Activated T-helper 17 cell treated with anti-CD3 and anti-CD28 coated beads, Interleukin-2, amount 50 U/mL, for 72 hours (primary cell): ENCODE measurements around the gene UBE2H. TPM values are rescaled to one million over a fixed set of nuclear protein-coding genes. Genes with fewer than 3 reads are reported as not detected.
A peak's percentile ranks its signal among the peaks of the same experiment; 100 is the strongest.
"Not testable (repeated sequence)": the region's sequence is repeated elsewhere in the genome, so short reads cannot be mapped to it uniquely, and the experiment has no call there.

ENCODE experiments used
- ATAC-seq: fragments of 150-1000 bp; cut with Tn5 transposase; replicated peaks from 2 replicates; pipeline ENCODE4 v1.10.0; 2021; ENCODE audit warnings: mild to moderate bottlenecking, moderate library complexity
- H3K27ac Mint-ChIP-seq: one replicate; pipeline ENCODE4 v1.8.0; 2022; ENCODE audit warnings: mixed read lengths
- H3K27me3 Mint-ChIP-seq: one replicate; pipeline ENCODE4 v1.8.0; 2022; ENCODE audit warnings: mixed read lengths
- H3K36me3 Mint-ChIP-seq: one replicate; pipeline ENCODE4 v1.8.0; 2022; ENCODE audit warnings: low read depth, mild to moderate bottlenecking, mixed read lengths
- H3K4me1 Mint-ChIP-seq: one replicate; pipeline ENCODE4 v1.8.0; 2022; ENCODE audit warnings: mixed read lengths
- H3K4me3 Mint-ChIP-seq: one replicate; pipeline ENCODE4 v1.8.0; 2022; ENCODE audit warnings: mild to moderate bottlenecking, mixed read lengths
- H3K9me3 Mint-ChIP-seq: one replicate; pipeline ENCODE4 v1.8.0; 2022; ENCODE audit warnings: mixed read lengths
- total RNA-seq, 2 donors: library from RNA; stranded (reverse); gene quantifications; one replicate each; pipeline ENCODE4 v1.2.3, GENCODE V29; 2022

UBE2H gene
- total RNA-seq, 2 donors from 2014 or later: 27.8 to 54.0 TPM

DNA sequence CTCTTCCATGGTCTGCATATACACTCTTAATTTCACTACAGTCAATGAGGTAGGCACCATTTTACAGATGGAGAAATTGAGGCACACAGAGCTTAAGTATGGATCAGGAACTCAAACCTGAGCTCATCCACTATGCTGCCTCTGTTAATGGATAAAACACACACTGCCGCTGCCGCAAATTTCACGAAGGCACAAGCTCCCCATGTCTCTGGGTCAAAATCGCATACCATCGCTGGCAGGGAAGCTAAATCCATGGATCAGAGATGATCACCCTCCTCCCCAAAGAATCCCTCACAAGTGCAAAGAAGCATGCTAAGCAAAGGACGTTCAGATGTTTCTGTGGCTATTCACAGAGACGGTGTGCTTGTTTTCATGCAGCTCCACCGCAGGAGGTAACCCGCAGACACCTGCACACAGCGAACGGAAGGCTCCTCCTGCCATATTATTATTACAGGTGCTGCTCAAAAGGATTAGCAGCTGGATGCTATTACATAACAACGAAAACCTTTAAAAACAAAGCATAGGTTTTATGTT, 109.3 kb downstream of the UBE2H start:
- Mint-ChIP-seq H3K4me3 (peak overlapping the region; percentile 35), H3K27ac (peak overlapping the region; percentile 46), H3K9me3 (no peaks in the 10 kb centered on the region), H3K36me3 (peaks cover 6% of the 10 kb centered on the region), H3K27me3 (no peaks in the 10 kb centered on the region), H3K4me1 (peaks cover 27% of the 10 kb centered on the region)
- no peak for ATAC-seq

DNA sequence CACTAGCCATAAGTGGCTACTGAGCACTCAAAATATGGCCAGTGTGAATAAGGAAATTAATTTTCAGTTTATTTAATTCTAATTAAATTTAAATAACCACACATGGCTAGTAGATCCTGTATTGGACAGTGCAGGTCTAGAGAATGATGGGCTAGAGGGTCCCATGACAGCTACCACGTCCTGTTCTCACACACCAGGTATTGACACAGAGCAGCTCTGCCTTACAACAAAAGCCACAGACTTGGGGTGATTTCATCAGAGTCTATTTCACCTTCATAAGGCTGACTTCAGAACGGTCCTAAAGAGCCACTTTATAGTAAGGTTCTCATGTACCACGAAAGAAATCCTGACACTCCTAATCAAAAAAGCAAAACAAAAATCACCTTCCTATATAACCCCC, 111.3 kb downstream of the UBE2H start:
- H3K9me3 Mint-ChIP-seq: no peaks in the 10 kb centered on the region
- H3K4me3 Mint-ChIP-seq: no peak overlapping the region
- peak overlapping the region; percentile 11 for H3K27ac Mint-ChIP-seq
- peaks cover 31% of the 10 kb centered on the region for H3K4me1 Mint-ChIP-seq
- peak; percentile 45 for ATAC-seq
- H3K27me3 Mint-ChIP-seq: no peaks in the 10 kb centered on the region
- peaks cover 15% of the 10 kb centered on the region for H3K36me3 Mint-ChIP-seq

DNA sequence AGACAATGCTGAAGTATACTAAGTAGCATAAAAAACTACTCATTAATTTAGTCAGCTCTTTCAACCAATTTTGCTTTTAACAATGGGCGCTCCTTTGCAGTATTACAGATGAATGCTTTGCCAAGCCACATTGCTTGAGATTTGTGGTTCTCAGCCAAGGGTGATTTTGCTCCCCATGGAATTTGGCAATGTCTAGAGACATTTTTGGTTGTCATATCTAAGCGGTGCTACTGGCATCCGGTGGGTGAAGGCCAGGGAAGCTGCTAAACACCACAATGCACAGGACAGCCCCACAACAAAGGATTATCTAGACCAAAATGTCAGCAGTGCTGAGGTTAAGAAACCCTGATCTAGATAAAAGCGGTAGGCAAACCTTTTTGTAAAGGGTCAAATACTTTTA, 112.0 kb downstream of the UBE2H start:
- Mint-ChIP-seq H3K27ac (peak overlapping the region; percentile 11), H3K36me3 (peaks cover 15% of the 10 kb centered on the region), H3K27me3 (no peaks in the 10 kb centered on the region), H3K4me3 (no peak overlapping the region), H3K4me1 (peaks cover 27% of the 10 kb centered on the region), H3K9me3 (no peaks in the 10 kb centered on the region)
- peak; percentile 31 for ATAC-seq

DNA sequence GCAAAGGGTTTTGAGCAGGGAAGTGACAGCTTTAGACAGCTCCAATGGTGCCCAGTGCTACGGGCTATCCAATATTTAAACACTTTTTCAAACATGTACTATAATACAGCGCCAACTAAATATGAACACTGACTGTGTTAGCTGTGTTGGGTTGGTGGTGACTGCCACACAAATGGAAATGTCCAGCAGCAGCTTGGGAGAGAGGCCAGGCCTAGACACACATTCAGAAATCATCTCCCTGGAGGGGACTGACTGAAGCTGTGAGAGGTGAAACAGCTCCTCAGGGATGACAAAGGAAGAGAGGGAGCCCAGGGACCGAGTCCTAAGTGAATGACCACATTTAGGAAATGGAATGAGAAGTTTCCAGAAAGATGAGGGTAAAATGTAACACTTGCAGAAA, 115.8 kb downstream of the UBE2H start:
- Mint-ChIP-seq H3K9me3 (no peaks in the 10 kb centered on the region), H3K4me1 (peaks cover 13% of the 10 kb centered on the region), H3K4me3 (no peak overlapping the region), H3K27me3 (no peaks in the 10 kb centered on the region), H3K27ac (peak overlapping the region; percentile 61), H3K36me3 (peaks cover 48% of the 10 kb centered on the region)
- no peak for ATAC-seq

DNA sequence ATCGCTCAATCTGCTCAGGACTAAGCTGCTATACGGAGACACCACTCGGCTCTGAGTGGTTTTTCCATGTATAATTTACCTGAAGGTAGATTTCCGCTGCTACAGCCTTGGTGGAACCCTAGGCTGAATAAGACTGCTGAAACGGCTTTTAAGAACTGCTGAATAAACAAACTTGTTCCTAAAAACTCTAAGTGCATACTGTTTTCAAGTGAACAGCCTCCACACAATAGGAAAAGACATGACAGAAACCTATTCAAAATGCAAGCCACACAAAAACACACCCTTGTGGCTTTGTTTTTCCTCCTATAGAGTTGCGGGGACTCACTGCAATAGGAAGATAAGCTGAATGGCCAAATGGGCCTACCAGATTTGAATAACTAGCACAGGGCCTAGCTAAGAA, 117.2 kb downstream of the UBE2H start:
- H3K4me3 Mint-ChIP-seq: no peak overlapping the region
- H3K9me3 Mint-ChIP-seq: no peaks in the 10 kb centered on the region
- no peak overlapping the region for H3K27ac Mint-ChIP-seq
- no peaks in the 10 kb centered on the region for H3K27me3 Mint-ChIP-seq
- H3K36me3 Mint-ChIP-seq: peaks cover 48% of the 10 kb centered on the region
- no peak for ATAC-seq
- H3K4me1 Mint-ChIP-seq: peaks cover 7% of the 10 kb centered on the region

DNA sequence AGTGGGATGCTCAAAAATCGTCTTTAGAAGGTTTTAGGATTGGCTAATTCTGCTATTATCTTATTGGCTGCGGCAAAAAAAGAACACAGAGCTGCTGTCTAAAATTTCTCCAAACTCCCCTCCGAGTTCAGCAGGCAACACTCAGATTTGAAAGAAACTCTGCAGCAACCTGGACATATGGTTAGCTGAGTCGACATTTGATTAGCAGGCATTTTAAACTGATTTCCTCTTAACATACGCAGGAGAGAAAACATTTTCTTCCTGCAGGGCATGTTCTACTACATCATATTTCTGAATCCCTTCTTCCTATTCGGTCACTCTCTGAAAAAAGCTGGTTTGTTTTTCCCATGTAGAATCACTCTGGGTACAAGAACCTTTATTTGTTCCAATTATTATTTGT, 119.4 kb downstream of the UBE2H start:
- not testable (repeated sequence) for H3K9me3 Mint-ChIP-seq, H3K4me3 Mint-ChIP-seq, H3K27me3 Mint-ChIP-seq, H3K27ac Mint-ChIP-seq, ATAC-seq
- H3K4me1 Mint-ChIP-seq: peaks cover 16% of the 10 kb centered on the region
- peaks cover 42% of the 10 kb centered on the region for H3K36me3 Mint-ChIP-seq

DNA sequence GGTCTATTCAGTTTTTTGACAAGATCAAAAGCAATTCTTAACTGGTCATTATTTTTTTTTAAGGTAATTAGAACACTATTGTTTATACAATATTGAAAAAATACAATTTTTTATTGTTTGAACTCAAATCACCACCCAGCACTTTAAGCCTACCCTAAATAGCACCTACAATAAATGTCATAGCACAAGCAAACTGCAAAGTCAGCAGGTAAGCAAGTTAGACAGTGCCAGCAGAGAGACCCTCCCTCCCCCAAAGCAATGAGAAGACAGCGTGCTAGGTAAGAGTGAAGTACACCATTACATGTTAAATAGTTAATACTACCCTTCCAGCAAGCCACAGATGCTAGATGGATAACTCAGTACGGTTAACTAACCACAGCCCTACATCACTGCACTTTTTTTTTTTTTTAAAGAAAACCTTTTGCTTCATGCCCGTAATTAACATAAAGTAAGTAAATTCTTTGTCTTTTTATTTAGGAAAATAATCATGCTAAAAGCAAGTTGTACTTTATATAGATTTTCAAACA, 120.0 kb downstream of the UBE2H start:
- peaks cover 16% of the 10 kb centered on the region for H3K4me1 Mint-ChIP-seq

DNA sequence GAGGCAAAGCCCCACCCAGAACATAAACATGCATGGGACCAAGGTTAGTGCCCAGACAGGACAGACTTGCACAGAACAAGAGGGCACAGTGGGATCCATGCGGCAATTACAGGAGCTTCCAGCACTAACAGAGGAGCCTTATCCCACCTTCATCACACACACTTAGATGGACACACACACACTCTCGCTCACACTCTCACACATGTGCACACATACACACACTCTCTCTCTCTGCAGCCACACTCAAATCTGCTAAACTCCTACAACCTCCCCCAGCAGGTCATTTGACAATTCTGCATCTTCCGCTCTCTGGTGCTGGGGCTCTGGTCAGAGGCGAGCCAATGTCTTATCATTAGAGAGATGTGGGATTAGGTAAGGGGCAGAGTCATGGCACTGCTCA, 120.5 kb downstream of the UBE2H start:
- Mint-ChIP-seq H3K27ac (peak overlapping the region; percentile 17), H3K4me1 (peaks cover 13% of the 10 kb centered on the region), H3K27me3 (no peaks in the 10 kb centered on the region), H3K36me3 (peaks cover 37% of the 10 kb centered on the region), H3K4me3 (no peak overlapping the region), H3K9me3 (no peaks in the 10 kb centered on the region)
- no peak for ATAC-seq

More for the DNA sequence above, 120.0 kb downstream of the UBE2H start:
- Mint-ChIP-seq H3K27me3 (no peaks in the 10 kb centered on the region), H3K36me3 (peaks cover 42% of the 10 kb centered on the region), H3K9me3 (no peaks in the 10 kb centered on the region), H3K27ac (peak overlapping the region; percentile 17), H3K4me3 (no peak overlapping the region)
- ATAC-seq: no peak

DNA sequence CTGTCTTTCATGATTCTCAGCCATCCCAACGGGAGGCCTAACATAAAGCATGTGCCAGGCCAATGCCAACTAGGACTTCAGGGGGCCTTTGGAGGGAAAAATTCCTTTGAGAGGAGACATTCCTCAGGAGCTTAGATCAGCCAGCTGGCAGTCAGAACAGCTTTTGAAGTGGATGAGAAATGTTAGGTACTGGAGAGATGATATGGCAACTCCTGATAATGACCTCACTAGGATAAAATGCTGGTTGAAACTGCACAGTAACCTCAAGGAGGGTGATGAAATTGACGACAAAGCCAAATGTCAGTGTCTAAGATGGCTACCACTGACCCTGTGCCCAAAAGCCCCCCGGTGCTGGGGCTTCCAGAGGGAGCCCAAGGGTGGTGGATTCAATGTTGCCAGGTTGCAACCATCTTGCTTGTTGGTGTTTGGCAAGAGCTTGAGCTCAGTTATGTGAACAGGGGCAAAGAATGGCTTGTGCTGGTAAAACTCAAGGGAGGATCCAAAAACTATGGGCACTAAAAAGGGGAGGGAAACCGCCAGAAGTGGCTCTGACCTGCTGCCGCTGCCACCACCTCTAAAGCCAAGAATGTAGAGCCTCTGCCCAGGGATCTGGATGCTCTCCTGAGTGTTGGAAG, 121.2 kb downstream of the UBE2H start:
- H3K27ac Mint-ChIP-seq: no peak overlapping the region
- no peak for ATAC-seq
- H3K27me3 Mint-ChIP-seq: no peaks in the 10 kb centered on the region
- H3K4me3 Mint-ChIP-seq: no peak overlapping the region
- H3K36me3 Mint-ChIP-seq: peaks cover 33% of the 10 kb centered on the region
- peaks cover 9% of the 10 kb centered on the region for H3K4me1 Mint-ChIP-seq
- H3K9me3 Mint-ChIP-seq: no peaks in the 10 kb centered on the region

DNA sequence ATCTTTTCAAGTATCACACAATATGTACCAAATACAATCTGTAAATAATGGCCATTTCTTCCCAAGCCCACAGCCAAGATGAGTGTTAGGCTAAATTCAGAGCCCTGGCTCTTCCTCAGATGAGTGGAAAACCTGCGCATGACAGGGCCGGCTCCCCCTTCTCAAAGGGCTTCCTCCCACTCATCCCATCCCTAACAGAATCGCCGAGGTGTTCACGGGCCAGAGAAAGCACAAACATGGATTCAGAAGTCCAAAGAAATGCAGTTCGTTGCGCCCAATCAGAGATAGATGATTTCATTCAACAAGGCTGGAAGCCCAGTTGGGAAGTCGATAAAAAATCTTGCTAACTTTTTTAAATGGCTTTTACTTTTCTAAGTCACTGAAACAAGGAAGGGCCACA, 121.8 kb downstream of the UBE2H start:
- H3K4me3 Mint-ChIP-seq: no peak overlapping the region
- peaks cover 37% of the 10 kb centered on the region for H3K36me3 Mint-ChIP-seq
- H3K27me3 Mint-ChIP-seq: no peaks in the 10 kb centered on the region
- H3K9me3 Mint-ChIP-seq: no peaks in the 10 kb centered on the region
- no peak overlapping the region for H3K27ac Mint-ChIP-seq
- peaks cover 9% of the 10 kb centered on the region for H3K4me1 Mint-ChIP-seq
- no peak for ATAC-seq

DNA sequence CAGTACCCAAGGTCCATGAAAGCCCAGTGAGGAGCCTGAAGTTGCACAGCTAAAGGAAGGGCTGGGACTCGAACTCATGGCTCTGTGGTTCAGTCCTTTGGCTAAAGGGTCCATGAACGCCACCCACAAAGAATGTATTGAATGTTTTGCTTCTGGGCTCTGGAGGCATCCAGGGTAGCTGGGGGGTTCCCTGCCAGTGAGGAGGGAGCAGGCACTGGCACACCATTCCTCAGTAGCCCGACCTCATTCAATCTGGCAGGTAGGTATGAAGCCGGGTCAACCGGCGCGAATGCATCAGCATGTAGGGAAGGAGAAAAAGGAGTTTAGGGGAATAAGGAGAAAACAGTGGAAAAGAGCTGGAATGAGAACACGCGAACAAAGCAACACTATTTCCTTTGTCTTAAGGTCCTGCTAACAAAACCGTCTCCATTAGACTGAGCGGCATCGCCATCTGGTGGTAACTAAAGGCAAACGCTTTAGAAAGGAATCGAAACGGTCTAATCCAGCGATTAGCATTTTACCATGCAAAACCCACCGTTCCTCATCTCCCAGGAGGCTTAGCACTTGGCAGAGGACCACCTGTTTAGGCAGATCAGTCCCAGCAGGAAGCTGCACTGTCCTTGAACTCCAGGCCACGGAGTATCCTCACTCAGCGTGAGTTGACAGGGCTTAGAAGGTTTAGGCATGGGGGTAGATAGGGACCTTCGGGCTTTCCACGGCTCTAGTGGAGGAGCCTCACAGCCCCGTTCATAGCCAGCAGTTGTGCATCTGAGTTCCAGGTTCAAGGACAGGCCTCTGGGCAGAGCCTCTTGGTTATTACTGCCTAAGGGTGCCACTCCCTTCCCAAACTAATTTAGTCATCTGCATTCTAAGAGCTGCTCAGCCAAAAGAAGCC, 122.8 kb downstream of the UBE2H start:
- ATAC-seq: peak; percentile 15
- no peaks in the 10 kb centered on the region for H3K9me3 Mint-ChIP-seq
- peak overlapping the region; percentile 69 for H3K4me3 Mint-ChIP-seq
- H3K27ac Mint-ChIP-seq: peak overlapping the region; percentile 84
- H3K27me3 Mint-ChIP-seq: no peaks in the 10 kb centered on the region
- H3K4me1 Mint-ChIP-seq: peaks cover 9% of the 10 kb centered on the region
- H3K36me3 Mint-ChIP-seq: peaks cover 32% of the 10 kb centered on the region

DNA sequence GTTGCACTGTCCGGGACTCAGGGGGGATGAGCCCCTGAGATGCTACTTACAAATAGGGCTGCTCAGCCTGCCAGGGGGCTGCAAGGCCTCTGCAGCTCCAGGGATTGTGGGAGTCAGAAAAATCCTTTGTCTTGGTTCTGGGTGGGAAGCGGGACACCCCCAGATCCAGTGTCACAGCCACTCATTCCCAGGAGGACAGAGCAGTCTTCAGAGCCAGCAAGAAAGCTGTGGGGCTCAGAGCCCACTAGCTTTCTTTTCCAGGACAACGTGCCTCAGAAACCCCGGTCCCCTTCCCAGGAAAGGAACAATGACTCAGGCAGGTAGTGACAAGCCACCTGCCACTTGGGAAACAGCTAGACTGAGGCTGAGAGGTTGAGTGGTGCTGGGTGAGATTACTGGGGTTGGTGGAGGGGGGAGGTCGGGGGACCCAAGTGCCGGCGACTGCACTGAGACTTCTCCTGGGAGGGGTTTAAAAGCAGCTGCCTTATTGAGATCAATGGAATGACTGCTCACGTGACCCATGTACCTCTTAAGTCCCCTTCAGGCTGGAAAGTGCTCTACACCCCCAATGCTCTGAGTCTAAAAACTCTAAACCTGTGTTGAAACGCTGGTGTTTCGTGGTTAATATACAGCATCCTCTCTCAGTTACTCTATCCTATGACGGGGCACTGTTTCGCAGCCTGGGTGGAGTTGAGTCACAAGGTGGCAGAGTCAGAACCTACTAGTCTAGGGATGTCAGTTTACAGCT, 123.6 kb downstream of the UBE2H start:
- Mint-ChIP-seq H3K4me3 (peak overlapping the region; percentile 69), H3K27ac (peak overlapping the region; percentile 84), H3K4me1 (peaks cover 9% of the 10 kb centered on the region), H3K36me3 (peaks cover 24% of the 10 kb centered on the region), H3K27me3 (no peaks in the 10 kb centered on the region), H3K9me3 (no peaks in the 10 kb centered on the region)
- ATAC-seq: peak; percentile 60

DNA sequence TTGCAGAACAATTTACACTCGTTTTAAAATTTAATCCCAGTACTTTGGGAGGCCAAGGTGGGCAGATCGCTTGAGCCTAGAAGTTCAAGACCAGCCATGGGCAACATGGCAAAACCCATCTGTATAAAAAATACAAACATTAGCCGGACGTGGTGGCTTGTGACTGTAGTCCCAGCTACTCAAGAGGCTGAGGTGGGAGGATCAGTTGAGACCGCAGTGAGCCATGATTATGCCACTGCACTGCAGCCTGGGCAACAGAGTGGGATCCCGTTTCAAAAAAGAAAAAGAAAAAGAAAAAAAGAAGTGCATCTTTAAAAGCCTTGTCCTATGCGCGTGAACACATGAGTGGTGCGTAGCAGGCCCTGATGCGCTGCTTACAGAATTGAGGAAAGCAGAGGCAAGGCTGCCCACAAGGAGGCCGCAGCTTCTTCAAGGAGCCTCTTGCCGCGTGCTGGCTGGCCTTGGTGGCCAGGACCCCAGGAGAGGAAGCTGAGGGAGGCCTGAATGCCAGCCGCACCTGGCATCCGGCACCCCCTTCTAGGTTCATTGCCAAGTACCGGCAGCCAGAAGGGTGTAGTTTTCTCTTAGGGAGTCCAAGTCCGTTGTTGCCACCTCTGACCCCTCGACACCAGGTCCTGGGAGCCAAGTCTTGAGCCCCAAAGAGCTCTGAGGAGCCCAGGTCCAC, 124.5 kb downstream of the UBE2H start:
- H3K4me1 Mint-ChIP-seq: peaks cover 9% of the 10 kb centered on the region
- H3K9me3 Mint-ChIP-seq: no peaks in the 10 kb centered on the region
- ATAC-seq: no peak
- H3K27me3 Mint-ChIP-seq: no peaks in the 10 kb centered on the region
- no peak overlapping the region for H3K27ac Mint-ChIP-seq
- peaks cover 14% of the 10 kb centered on the region for H3K36me3 Mint-ChIP-seq
- H3K4me3 Mint-ChIP-seq: no peak overlapping the region
